Rectal smooth muscle tissue (tissue), 1 donor: Measurements from ENCODE around the gene DRC7.
"Not testable (repeated sequence)": the region's sequence is repeated elsewhere in the genome, so short reads cannot be mapped to it uniquely, and the experiment has no call there.

Experiments used
- H3K27ac ChIP-seq: one replicate; pipeline ENCODE4 v1.7.0; 2013; ENCODE audit warnings: low read depth, low read length, inconsistent platforms
- H3K27me3 ChIP-seq: one replicate; pipeline ENCODE4 v1.7.0; 2013; ENCODE audit warnings: low read length; ENCODE audit not compliant: control insufficient read depth, insufficient read depth
- H3K36me3 ChIP-seq: one replicate; pipeline ENCODE4 v1.7.0; 2013; ENCODE audit warnings: low read length; ENCODE audit not compliant: control insufficient read depth, insufficient read depth
- H3K4me1 ChIP-seq: one replicate; pipeline ENCODE4 v1.7.0; 2013; ENCODE audit warnings: low read length; ENCODE audit not compliant: control insufficient read depth, insufficient read depth
- H3K4me3 ChIP-seq: one replicate; pipeline ENCODE4 v1.7.0; 2013; ENCODE audit warnings: low read length
- H3K9ac ChIP-seq: one replicate; pipeline ENCODE4 v1.7.0; 2013; ENCODE audit warnings: low read length

Gene DRC7

DNA sequence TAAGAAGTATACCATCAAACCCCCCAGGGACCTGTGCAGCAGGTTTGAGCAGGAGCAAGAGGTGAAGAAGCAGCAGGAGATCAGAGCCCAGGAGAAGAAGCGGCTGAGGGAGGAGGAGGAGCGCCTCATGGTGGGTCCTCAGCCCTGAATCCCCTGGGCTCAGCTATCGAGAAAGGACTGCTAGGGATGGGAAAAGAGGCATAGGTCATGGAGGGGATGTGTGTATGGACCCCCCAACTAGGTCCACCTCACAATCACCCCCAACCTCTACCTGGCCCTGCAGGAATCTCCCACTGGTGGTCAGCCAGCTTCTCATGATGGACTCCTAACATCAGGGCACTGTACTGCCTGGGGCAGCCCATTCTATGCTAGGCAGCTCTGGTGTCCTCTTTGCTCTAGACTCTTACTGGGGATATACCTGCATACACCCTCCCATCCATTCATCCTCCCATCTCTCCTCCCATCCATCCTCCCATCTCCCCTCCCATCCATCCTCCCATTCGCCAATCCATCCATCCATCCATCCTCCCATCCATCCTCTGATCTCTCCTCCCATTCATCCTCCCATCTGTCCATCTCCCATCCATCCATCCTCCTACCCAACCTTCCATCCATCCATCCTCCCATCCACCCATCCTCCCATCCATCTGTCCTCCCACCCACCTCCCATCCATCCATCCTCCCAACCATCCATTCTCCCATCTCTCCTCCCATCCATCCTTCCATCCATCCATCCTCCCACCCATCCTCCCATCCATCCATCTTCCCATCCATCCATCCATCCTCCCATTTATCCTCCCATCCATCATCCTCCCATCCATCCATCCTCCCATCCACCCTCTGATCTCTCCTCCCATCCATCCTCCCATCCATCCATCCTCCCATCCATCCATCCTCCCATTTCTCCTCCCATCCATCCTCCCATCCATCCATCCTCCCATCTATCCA lies 10.6 kb downstream of the DRC7 start:
- no peak overlapping the region for H3K27ac ChIP-seq

DNA sequence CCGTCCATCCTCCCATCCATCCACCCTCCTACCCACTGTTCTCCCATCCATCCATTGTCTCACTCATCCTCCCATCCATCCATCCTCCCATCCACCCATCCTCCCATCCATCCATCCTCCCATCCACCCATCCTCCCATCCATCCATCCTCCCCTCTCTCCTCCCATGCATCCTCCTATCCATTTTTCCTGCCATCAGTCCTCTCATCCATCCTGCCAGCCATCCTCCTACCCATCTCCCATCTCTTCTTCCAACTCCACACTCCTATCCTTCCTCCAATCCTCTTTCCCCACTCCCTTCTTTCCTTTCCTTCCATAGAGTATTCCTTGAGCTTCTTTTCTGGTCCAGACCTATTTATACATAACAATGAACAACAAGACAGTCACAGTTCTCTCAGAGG lies 12.1 kb downstream of the DRC7 start:
- Histone ChIP-seq H3K9ac (no peak overlapping the region), H3K27me3 (no peaks in the 10 kb centered on the region), H3K4me3 (no peak overlapping the region), H3K27ac (no peak overlapping the region), H3K4me1 (no peaks in the 10 kb centered on the region), H3K36me3 (no peaks in the 10 kb centered on the region)

More for the DNA sequence above, 10.6 kb downstream of the DRC7 start:
- H3K4me3 ChIP-seq = no peak overlapping the region
- H3K9ac ChIP-seq = no peak overlapping the region
- H3K27me3 ChIP-seq = no peaks in the 10 kb centered on the region
- no peaks in the 10 kb centered on the region for H3K36me3 ChIP-seq
- H3K4me1 ChIP-seq = no peaks in the 10 kb centered on the region

DNA sequence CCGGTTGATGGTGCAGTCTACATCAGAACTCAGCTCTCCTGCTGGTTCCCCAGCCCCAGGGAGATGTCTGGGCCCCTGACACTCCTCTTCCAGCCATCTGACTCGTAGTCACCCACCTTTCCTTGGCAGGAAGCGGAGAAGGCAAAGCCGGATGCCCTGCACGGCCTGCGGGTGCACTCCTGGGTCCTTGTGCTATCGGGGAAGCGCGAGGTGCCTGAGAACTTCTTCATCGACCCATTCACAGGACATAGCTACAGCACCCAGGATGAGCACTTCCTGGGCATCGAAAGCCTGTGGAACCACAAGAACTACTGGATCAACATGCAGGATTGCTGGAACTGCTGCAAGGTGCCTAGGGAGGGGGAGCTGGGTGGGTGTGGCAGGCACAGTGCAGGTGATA lies 12.7 kb downstream of the DRC7 start:
- Histone ChIP-seq H3K4me1 (no peaks in the 10 kb centered on the region), H3K36me3 (no peaks in the 10 kb centered on the region), H3K4me3 (no peak overlapping the region), H3K9ac (no peak overlapping the region), H3K27ac (no peak overlapping the region), H3K27me3 (no peaks in the 10 kb centered on the region)

DNA sequence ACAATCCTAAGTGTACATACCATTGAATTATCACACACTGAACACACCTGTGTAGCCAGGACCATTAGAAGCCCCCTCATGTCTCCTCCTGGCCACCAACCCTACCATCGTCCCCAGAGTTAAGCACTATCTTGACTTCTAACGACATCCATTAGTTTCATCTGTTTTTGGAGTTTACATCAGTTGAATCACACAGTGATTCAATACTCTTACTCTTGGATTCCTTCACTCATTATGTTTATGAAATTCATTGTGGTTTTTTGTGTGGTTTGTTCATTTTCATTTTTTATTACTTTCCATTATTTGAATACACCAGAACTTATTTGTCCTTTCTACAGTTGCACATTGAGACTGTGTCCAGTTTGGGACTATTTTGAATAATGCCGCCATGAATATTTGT lies 13.6 kb downstream of the DRC7 start:
- no peaks in the 10 kb centered on the region for H3K4me1 ChIP-seq
- no peak overlapping the region for H3K4me3 ChIP-seq
- no peaks in the 10 kb centered on the region for H3K27me3 ChIP-seq
- no peak overlapping the region for H3K27ac ChIP-seq
- H3K9ac ChIP-seq = no peak overlapping the region
- no peaks in the 10 kb centered on the region for H3K36me3 ChIP-seq

DNA sequence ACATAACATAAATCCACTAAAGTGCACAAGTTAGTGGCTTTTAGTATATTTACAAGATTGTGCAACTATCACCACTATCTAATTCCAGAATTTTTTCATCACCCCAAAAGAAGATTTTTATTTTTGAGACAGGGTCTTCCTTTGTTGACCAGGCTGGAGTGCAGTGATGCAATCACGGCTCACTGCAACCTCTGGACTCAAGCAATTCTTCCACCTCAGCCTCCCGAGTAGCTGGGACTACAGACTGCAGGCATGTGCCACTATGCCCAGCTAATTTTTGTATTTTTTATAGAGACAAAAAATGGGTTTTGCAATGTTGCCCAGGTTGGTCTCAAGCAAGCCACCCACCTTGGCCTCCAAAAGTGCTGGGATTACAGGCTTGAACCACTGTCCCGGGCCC lies 15.1 kb downstream of the DRC7 start:
- no peak overlapping the region for H3K4me3 ChIP-seq
- no peak overlapping the region for H3K9ac ChIP-seq
- no peaks in the 10 kb centered on the region for H3K4me1 ChIP-seq
- H3K27ac ChIP-seq = no peak overlapping the region
- H3K27me3 ChIP-seq = no peaks in the 10 kb centered on the region
- no peaks in the 10 kb centered on the region for H3K36me3 ChIP-seq

DNA sequence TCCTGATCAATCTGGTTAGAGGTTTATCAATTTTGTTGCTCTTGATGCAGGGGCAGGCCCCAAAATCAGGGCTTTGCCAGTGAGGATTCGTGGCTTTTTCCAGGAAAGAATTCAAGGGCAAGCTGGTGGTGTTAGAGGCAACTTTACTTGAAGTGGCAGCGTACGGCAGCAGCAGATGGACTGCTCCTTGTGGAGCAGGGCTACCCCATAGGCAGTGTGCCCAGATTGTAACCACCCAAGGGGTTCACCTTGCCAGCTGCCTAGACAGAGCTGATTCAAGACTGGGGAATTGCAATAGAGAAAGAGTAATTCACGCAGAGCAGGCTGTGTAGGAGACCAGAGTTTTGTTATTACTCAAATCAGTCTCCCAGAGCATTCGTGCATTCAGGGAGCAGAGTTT lies 16.7 kb downstream of the DRC7 start:
- Histone ChIP-seq H3K4me1 (no peaks in the 10 kb centered on the region), H3K36me3 (no peaks in the 10 kb centered on the region), H3K4me3 (no peak overlapping the region), H3K9ac (no peak overlapping the region), H3K27me3 (no peaks in the 10 kb centered on the region), H3K27ac (no peak overlapping the region)

DNA sequence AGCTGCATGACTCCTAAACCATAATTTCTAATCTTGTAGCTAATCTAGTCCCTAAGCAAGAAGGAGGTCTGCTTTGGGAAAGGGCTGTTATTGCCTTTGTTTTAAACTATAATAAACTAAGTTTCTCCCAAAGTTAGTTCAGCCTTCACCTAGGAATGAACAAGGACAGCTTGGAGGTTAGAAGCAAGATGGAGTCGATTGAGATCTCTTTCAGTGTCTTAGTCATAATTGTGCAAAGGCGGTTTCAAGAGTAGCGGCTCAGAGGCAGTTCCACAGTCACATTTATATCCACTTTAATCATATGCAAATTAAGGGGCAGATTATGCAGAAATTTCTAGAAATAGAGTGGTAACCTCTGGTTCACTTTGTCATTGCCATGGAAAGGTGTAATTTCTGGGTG lies 17.4 kb downstream of the DRC7 start:
- Histone ChIP-seq H3K36me3 (no peaks in the 10 kb centered on the region), H3K4me1 (no peaks in the 10 kb centered on the region), H3K4me3 (no peak overlapping the region), H3K27ac (no peak overlapping the region), H3K9ac (no peak overlapping the region), H3K27me3 (peaks cover 3% of the 10 kb centered on the region)

DNA sequence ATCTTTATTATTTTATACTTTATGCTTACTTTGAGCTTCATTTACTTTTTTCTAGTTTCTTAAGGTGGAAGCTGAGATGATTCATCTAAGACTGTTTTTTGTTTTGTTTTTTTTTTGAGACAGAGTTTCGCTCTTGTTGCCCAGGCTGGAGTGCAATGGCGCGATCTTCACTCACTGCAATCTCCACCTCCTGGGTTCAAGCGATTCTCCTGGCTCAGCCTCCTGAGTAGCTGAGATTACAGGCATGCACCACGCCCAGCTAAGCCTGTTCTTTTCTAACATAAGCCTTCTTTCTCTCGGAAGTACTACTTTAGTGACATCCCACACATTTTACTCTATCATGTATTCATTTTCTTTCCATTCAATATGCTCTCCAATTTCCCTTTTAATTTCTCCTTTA lies 18.0 kb downstream of the DRC7 start:
- not testable (repeated sequence) for H3K4me1 ChIP-seq, H3K9ac ChIP-seq, H3K4me3 ChIP-seq

DNA sequence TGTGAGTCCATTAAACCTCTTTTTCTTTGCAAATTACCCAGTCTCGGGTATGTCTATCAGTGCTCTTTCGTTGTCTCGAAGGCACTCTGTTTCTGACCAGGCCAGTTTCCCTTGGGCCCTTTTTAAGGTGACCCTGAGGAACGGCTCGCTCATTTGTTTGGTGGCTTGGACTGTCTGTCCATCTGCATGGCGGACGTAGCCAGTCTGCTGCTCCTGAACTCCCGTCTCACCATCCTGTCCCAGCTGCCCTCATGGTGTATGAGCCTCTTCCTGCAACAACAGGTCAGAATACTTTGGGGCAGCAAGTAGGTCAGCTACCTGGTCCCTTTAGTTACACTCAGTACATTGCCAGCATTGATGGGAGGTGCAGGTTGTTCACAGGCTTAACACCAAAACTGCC lies 19.0 kb downstream of the DRC7 start:
- no peaks in the 10 kb centered on the region for H3K4me1 ChIP-seq
- no peaks in the 10 kb centered on the region for H3K36me3 ChIP-seq
- H3K9ac ChIP-seq = no peak overlapping the region
- H3K27me3 ChIP-seq = peaks cover 3% of the 10 kb centered on the region
- no peak overlapping the region for H3K27ac ChIP-seq
- H3K4me3 ChIP-seq = no peak overlapping the region

More for the DNA sequence above, 18.0 kb downstream of the DRC7 start:
- not testable (repeated sequence) for H3K27ac ChIP-seq, H3K27me3 ChIP-seq, H3K36me3 ChIP-seq

DNA sequence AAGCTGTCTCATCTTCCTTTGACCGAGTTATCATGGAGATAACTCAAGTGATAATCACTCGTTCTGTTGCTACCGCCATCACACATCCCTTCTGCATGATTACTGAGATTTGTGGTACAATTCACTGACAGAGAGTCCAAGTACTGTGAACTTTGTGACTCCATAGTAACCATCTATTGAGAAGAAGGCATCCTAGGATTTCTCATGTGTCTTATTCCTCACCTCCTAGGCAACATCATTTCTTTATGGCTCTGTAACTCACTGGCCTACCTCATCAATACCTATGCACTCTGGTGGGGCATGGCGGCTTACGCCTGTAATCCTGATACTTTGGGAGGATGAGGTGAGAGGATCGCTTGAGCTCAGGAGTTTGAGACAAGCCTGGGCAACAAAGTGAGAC lies 19.4 kb downstream of the DRC7 start:
- Histone ChIP-seq H3K4me3 (no peak overlapping the region), H3K36me3 (no peaks in the 10 kb centered on the region)

DNA sequence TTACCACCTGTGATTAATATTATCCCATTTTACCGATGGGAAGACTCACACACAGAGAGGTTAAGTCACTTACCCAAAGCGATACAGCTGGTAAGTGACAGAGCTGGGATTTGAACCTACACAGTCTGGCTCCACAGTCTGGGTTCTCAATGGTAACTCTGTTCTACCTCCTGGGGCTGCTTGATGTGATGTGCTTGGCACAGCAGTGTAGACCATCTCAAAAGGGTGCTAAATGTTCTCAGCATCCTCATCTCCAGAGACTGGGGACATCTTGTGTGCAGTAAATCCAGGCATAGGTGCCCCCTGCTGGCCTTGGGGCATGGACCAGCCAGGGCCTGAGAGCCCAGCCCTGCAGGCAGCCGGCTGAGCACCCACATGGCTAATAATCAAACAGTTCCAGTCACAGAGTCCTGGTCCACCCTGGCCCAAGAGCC lies 25.6 kb downstream of the DRC7 start:
- no peak overlapping the region for H3K4me3 ChIP-seq
- no peaks in the 10 kb centered on the region for H3K36me3 ChIP-seq
- H3K27me3 ChIP-seq = peaks cover 3% of the 10 kb centered on the region
- H3K9ac ChIP-seq = no peak overlapping the region
- no peak overlapping the region for H3K27ac ChIP-seq
- H3K4me1 ChIP-seq = no peaks in the 10 kb centered on the region

More for the DNA sequence above, 19.4 kb downstream of the DRC7 start:
- Histone ChIP-seq H3K4me1 (no peaks in the 10 kb centered on the region), H3K27me3 (peaks cover 3% of the 10 kb centered on the region), H3K27ac (no peak overlapping the region), H3K9ac (no peak overlapping the region)

DNA sequence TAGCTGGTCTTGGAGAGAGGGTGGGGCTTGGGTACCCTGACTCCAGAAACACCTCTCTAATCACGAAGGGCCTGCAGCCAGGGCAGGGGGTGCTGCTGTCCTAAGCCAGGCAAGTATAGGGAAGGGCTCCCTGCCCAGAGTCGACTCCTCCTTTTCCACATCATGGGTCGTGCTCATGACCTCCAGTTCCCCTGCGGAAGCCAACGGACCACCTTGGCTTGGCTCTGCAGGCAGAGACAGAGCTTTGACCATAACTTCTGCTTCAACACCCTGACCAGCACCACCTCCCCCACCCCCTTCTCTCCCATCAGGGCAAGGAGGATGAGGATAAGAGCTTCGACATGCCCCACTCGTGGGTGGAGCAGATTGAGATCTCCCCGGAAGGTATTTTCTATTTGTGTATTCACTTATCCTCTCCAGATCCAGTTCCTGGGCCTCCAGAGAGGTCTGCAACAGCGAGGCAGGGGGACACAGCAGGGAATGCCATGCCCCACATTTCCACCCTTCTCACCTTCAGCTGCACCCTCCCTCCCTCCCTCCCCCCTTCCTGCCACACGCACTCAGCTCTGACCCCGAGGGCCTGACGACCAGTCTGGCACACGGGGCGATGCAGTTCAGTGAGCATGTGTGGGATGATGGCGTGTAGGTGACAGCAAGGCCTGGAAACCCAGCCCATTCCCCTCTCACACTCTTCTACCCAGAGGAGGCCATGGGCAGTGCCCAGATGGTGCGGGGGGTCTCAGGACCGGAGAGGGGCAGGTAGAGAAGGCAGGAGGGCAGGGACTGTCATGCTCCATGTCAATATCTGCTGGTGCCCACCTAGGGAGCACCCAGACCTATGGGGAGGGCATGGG lies 27.0 kb downstream of the DRC7 start:
- Histone ChIP-seq H3K4me3 (no peak overlapping the region), H3K4me1 (no peaks in the 10 kb centered on the region), H3K9ac (no peak overlapping the region), H3K27me3 (peaks cover under 1% of the 10 kb centered on the region), H3K36me3 (no peaks in the 10 kb centered on the region), H3K27ac (no peak overlapping the region)
